HG03521 (cell line): ENCODE measurements around the gene RAB39A.

ENCODE experiments used
- ATAC-seq: cut with Tn5 transposase; IDR thresholded peaks from one replicate; pipeline ENCODE4 v1.9.1; 2021; ENCODE audit warnings: mild to moderate bottlenecking, moderate library complexity; ENCODE audit not compliant: unreplicated experiment

Gene RAB39A

GRCh38 chr11:107961480-107961879 lies 33.2 kb downstream of the RAB39A start:
- no peak for ATAC-seq

GRCh38 chr11:107962181-107962580 lies 33.9 kb downstream of the RAB39A start:
- ATAC-seq = no peak

DNA sequence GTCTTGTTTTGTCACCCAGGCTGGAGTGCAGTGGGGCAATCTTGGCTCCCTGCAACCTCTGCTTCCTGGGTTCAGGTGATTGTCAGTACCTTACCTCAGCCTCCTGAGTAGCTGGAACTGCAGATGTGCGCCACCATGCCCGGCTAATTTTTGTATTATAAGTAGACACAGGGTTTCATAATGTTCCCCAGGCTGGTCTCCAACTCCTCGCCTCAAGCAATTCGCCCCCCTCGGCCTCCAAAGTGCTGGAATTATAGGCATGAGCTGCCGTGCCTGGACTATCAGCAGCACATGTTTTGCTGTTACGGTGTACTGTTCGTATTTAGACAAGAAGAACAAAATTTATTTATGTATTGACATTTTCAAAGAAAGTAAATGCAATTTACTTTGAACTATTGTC lies 34.8 kb downstream of the RAB39A start:
- ATAC-seq = no peak

DNA sequence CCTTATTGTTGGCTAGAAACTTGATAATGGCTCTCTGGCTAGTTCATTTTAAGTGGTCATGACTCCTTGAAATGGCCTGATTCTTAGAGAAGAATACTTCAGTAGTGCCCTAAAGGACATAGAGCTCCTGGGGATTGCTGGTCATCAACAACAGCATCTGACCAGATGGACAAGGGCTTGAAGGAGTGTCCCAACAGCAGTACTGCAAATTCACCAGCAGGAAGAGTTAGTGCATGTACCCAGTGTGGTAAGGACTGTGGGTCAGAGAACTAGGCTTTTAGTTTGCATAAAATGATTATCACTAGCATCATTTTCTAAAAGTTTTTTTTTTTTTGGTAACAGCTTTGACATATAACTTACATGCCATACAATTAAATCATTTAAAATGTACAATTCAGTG lies 41.0 kb downstream of the RAB39A start:
- ATAC-seq = no peak

DNA sequence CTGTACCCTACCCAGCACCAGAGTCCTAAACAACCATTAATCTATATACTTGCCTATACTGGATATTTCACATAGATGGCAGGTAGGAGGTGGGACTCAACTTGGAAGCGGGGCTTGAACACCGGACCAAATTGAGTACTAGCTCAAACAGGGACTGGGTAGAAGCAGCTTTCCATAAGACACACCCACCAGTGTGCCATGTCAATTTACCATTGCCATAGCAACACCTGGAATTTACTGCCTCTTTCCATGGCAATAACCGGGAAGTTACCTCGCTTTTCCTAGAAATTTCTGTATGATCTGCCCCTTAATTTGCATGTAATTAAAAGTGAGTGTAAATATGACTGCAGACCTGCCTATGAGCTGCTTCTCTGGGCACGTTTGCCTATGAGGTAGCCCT lies 41.8 kb downstream of the RAB39A start:
- no peak for ATAC-seq

- no peak for ATAC-seq
Observed at GRCh38 chr11:107973641-107974040, 45.4 kb downstream of the RAB39A start.

DNA sequence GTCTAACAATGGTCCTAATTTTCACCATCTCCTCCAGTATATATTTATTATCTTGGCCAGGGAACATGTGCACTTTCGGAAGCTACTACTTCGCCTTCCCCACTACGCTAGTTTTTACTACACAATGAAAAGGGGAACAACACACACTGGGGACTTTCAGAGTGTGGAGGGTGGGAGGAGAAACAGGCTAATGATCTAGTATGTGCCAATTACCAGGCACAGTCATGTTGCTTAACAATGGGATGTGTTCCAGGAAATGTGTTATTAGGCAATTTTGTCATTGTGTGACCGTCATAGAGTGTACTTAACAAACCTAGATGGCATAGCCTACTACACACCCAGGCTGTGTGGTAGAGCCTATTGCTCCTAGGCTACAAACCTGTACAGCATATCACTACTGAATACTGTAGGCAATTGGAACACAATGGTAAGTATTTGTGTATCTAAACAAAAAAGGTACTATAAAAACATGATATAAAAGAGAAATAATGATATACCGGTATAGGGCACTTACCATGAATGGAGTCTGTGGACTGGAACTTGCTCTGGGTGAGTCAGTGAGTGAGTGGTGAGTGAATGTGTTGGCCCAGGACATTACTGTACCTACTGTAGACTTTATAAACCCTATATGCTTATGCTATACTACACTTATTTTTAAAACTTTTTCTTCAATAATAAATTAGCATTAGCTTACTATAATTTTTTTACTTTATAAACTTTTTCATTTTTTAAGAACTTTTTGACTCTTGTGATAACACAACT lies 60.3 kb downstream of the RAB39A start:
- ATAC-seq = no peak

- no peak for ATAC-seq
Observed at GRCh38 chr11:107991868-107992414, 63.7 kb downstream of the RAB39A start.

DNA sequence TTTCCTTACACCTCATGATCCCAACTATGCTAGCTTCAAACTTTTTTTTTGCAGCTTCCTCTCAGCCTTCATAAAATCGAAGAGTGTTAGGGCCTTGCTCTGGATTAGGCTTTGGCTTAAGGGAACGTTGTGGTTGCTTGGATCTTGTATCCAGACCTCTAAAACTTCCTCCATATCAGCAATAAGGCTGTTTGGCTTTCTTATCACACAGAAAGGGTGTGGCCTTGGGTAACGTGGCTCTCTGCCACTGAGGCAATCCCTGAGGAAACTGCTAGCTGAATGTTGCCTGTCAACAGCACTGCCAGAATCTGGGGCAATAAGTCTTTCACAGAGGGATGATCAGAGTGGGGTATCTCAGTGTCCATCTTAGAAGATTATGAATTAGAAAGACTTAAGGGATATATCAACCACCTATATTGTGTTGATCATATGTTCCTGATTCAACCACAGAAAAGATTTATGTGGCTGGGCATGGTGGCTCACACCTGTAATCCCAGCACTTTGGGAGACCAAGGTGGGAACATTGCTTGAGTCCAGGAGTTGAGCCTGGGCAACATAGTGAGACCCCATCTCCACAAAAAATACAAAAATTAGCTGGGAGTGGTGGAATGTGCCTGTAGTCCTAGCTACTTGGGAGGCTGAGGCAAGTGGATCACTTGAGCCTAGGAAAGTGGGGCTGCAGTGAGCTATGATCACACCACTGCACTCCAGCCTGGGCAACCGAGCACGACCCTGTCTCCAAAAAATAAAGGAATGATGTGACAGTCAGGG lies 67.9 kb downstream of the RAB39A start:
- ATAC-seq = no peak

DNA sequence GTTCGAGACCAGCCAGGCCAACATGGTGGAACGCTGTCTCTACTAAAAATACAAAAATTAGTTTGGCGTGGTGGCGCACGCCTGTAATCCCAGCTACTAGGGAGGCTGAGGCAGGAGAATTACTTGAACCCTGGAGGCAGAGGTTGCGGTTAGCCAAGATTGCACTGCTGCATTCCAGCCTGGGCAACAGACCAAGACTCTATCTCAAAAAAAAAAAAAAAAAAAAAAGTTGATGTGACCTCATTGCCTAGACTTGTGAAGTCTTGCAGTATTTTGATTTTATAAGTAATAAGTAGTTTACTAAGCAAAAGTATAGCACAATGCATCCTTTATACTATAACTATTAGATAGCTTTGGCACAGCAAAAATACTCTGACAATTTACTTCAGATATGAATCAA lies 70.5 kb downstream of the RAB39A start:
- ATAC-seq = no peak

DNA sequence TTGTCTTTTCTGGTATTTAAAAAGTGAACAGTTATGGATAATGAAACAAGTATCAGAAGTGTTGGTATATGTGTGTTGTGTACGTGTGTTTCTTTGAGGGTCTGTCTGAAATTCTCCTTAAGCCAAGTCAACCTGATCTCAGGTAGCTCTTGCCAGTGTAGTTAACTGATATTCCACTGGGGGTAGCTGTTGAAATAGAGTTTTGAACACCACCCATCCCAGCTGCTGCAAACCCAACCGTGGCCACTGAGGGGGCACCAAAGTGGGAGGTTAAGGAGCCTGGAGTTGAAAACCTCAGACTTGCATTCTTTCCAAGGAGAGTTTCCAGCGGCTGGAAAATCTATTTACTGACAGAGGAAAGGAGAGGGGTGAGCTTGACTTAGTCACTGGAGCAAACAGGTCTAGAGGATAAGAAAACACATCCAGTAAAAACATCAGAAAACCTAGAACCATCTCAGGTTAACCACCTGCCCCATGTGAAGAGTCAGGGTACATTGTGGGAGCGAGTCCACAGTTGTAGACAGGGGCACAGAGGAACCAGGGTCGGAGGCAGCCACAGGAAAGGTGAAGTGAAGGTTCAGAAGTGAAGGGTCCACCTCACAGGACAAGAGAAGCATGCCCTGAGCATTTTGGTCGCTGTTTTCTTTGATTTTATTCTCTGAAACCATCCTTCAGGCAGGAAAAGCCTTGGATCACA lies 71.7 kb downstream of the RAB39A start:
- peak; percentile 92 for ATAC-seq

DNA sequence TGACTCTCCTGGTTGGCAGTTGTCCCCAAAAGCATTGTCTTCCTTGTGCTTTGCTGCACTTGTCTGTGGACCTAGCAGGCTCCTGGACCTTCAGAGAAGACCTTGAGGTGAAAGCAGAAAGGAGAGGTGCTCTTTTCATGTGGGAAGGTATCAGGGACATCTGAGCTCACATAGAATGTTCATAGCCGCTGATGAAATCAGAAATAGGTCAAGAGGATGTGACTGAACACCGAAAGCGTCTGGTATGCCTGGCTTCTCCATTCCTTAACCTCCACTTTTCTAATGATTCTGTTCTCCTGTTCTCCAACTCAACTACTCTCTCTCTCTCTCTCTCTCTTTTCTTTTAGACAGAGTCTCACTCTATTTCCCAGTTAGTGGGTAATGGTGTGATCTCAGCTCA lies 74.2 kb downstream of the RAB39A start:
- ATAC-seq = no peak

GRCh38 chr11:108003623-108004022 lies 75.4 kb downstream of the RAB39A start:
- ATAC-seq = no peak

GRCh38 chr11:108007819-108008218 lies 79.6 kb downstream of the RAB39A start:
- no peak for ATAC-seq

DNA sequence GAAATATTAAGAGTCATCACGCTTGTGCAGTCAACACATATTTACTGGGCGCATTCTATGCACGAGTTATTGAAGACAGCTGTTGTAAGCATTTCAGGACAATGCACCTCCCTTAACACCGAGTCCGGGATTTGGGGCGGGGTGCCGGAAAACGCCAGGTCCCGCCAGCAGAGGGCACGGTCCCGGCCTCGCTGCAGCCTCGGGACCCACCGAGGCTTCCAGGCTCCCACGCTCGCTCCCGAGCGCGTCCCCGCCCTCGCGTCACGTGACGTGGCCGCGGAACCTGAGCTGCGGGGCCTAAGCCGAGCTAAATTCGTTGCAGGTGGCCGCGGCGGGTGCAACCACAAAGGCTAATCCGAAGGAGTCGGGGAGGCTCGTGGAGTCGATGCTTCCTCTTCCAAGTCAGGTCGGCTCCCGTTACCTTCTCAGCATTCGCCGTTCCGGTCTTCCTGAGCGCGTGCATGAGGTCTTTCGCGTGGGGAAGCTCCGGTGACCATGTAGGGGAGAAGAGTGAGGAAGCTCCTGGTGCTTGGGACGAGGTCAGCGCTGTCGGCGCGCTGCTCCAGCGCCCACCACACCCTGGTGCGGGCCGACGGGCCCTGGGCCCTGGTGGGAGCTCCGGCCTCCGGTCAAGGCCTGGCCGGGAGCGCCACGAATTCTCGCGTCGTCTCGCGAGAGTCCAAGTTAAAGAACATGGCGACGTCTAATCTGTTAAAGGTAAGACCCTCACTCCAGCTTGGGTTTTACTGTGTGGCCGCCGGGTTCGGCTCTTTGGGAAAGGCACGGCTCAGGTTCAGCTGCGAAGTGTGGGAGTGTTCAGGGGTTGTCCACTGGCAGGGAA lies 80.6 kb downstream of the RAB39A start, which contains the start of gene CUL5:
TSS of gene CUL5 (plus strand) at position 243 of the 841 bp plus-strand sequence. CDS start at position 694, 451 bp downstream.
- ATAC-seq = peak; percentile 92

- ATAC-seq = no peak
Observed at GRCh38 chr11:108009497-108010370, 81.5 kb downstream of the RAB39A start.

DNA sequence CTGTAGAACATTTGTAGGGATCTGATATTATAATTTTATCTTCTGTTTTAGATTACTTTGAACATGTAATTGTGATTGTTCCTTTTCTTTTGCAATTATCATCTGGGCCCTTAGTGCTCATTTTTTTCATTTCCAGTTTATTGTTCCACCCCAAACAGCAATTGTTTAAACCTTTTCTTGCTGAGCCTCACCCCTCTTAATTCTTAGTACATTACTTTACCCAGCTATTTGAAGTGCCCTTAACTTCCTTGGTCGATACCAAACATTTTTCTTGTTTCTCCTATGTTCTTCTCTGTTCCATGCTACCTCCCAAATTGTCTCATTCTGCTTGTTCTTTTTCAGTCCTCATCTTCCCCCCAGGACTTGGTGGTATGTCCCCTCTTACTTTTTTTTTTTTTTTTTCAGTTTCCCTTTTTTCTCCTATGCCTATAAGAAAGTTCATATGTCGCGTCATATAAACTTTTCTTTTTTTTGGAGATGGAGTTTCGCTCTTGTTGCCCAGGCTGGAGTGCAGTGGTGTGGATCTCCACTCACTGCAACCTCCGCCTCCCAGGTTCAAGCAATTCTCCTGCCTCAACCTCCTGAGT lies 84.0 kb downstream of the RAB39A start:
- no peak for ATAC-seq
